ENCODE data around the gene COMMD4.

GRCh38 chr15:75321711-75322110 is 14.2 kb upstream of the COMMD4 start:
- TF ChIP-seq FOXM1 (IDR thresholded peaks at IDR 0.05; ENCODE audit: borderline replicate concordance): no peak
- TF ChIP-seq ELF4 (IDR thresholded peaks at IDR 0.05): no peak
- TF ChIP-seq BHLHE40 (IDR thresholded peaks at IDR 0.05; ENCODE audit: borderline replicate concordance): no peak
- no peak for TF ChIP-seq FOXA1 (IDR thresholded peaks at IDR 0.05)
- TF ChIP-seq LEF1 (IDR thresholded peaks at IDR 0.05; ENCODE audit: borderline replicate concordance): no peak
- TF ChIP-seq SUZ12 (IDR thresholded peaks at IDR 0.05): no peak
- no peak for TF ChIP-seq SP1 (IDR thresholded peaks at IDR 0.05)
- TF ChIP-seq NFRKB (IDR thresholded peaks at IDR 0.05): no peak
- TF ChIP-seq TARDBP (IDR thresholded peaks at IDR 0.05): no peak
- no peak for TF ChIP-seq FOXK2 (IDR thresholded peaks at IDR 0.05)
- no peak for TF ChIP-seq HDGF (IDR thresholded peaks at IDR 0.05; ENCODE audit: borderline replicate concordance)
- TF ChIP-seq L3MBTL2 (conservative IDR thresholded peaks at IDR 0.05): no peak
